ENCODE measurements around the gene SNX24.

The SNX24 gene

GRCh38 chr5:123033157-123033671, 187.8 kb downstream of the SNX24 start:
- H3K9me3 ChIP-seq (ENCODE audit: insufficient read depth, low read length, severe bottlenecking) = peaks cover 8% of the 10 kb centered on the region
- no peak overlapping the region for H3K4me3 ChIP-seq (ENCODE audit: low read depth in 1 of 2, low read length in 2 of 2)
- no peak overlapping the region for H2AFZ ChIP-seq (ENCODE audit: low read depth, low read length)
- DNase-seq (no peak), ATAC-seq (ENCODE audit: insufficient read depth, low read depth) (no peak)
- H3K4me2 ChIP-seq (ENCODE audit: insufficient read depth, low read length) = no peak overlapping the region
- no peaks in the 10 kb centered on the region for H3K4me1 ChIP-seq (ENCODE audit: insufficient read depth, low read length)
- TF ChIP-seq EZH2 (IDR thresholded peaks at IDR 0.05; ENCODE audit: borderline replicate concordance, low read depth, low read length, severe bottlenecking) = no peak
- TF ChIP-seq CTCF (IDR thresholded peaks at IDR 0.05; ENCODE audit: borderline replicate concordance, extremely low read depth, low read length, poor library complexity, severe bottlenecking) = no peak
- no peaks in the 10 kb centered on the region for H3K36me3 ChIP-seq (ENCODE audit: insufficient read depth, low read length)
- H3K27ac ChIP-seq (ENCODE audit: low read length) = no peak overlapping the region
- no peaks in the 10 kb centered on the region for H3K79me2 ChIP-seq (ENCODE audit: insufficient read depth, low read length)
- H4K20me1 ChIP-seq (ENCODE audit: insufficient read depth, low read length) = no peaks in the 10 kb centered on the region
- H3K27me3 ChIP-seq (ENCODE audit: insufficient read depth, low read length, poor library complexity) = no peaks in the 10 kb centered on the region
- no peak overlapping the region for H3K9ac ChIP-seq (ENCODE audit: low read depth, low read length)

- H3K4me2 ChIP-seq (ENCODE audit: insufficient read depth, low read length) = no peak overlapping the region
- no peak overlapping the region for H2AFZ ChIP-seq (ENCODE audit: low read depth, low read length)
- no peak overlapping the region for H3K27ac ChIP-seq (ENCODE audit: low read length)
- TF ChIP-seq EZH2 (IDR thresholded peaks at IDR 0.05; ENCODE audit: borderline replicate concordance, low read depth, low read length, severe bottlenecking) (no peak), CTCF (IDR thresholded peaks at IDR 0.05; ENCODE audit: borderline replicate concordance, extremely low read depth, low read length, poor library complexity, severe bottlenecking) (no peak)
- no peak for DNase-seq
- H3K4me3 ChIP-seq (ENCODE audit: low read depth in 1 of 2, low read length in 2 of 2) = no peak overlapping the region
- H3K79me2 ChIP-seq (ENCODE audit: insufficient read depth, low read length) = no peaks in the 10 kb centered on the region
- H3K36me3 ChIP-seq (ENCODE audit: insufficient read depth, low read length) = no peaks in the 10 kb centered on the region
- no peak for ATAC-seq (ENCODE audit: insufficient read depth, low read depth)
- H3K27me3 ChIP-seq (ENCODE audit: insufficient read depth, low read length, poor library complexity) = no peaks in the 10 kb centered on the region
- no peaks in the 10 kb centered on the region for H3K4me1 ChIP-seq (ENCODE audit: insufficient read depth, low read length)
- no peak overlapping the region for H3K9ac ChIP-seq (ENCODE audit: low read depth, low read length)
- no peaks in the 10 kb centered on the region for H4K20me1 ChIP-seq (ENCODE audit: insufficient read depth, low read length)
- peaks cover 8% of the 10 kb centered on the region for H3K9me3 ChIP-seq (ENCODE audit: insufficient read depth, low read length, severe bottlenecking)
Measured at GRCh38 chr5:123035360-123035917, 190.0 kb downstream of the SNX24 start.

GRCh38 chr5:123035918-123036390, 190.5 kb downstream of the SNX24 start:
- H3K4me2 ChIP-seq (ENCODE audit: insufficient read depth, low read length) = no peak overlapping the region
- ATAC-seq (ENCODE audit: insufficient read depth, low read depth) (no peak), DNase-seq (no peak)

More at GRCh38 chr5:123035918-123036390, 190.5 kb downstream of the SNX24 start:
- Histone ChIP-seq H3K4me3 (ENCODE audit: low read depth in 1 of 2, low read length in 2 of 2) (no peak overlapping the region), H3K9me3 (ENCODE audit: insufficient read depth, low read length, severe bottlenecking) (peaks cover 8% of the 10 kb centered on the region), H3K4me1 (ENCODE audit: insufficient read depth, low read length) (no peaks in the 10 kb centered on the region), H4K20me1 (ENCODE audit: insufficient read depth, low read length) (no peaks in the 10 kb centered on the region), H2AFZ (ENCODE audit: low read depth, low read length) (no peak overlapping the region), H3K9ac (ENCODE audit: low read depth, low read length) (no peak overlapping the region), H3K36me3 (ENCODE audit: insufficient read depth, low read length) (no peaks in the 10 kb centered on the region), H3K79me2 (ENCODE audit: insufficient read depth, low read length) (no peaks in the 10 kb centered on the region), H3K27ac (ENCODE audit: low read length) (no peak overlapping the region), H3K27me3 (ENCODE audit: insufficient read depth, low read length, poor library complexity) (no peaks in the 10 kb centered on the region)
- TF ChIP-seq CTCF (IDR thresholded peaks at IDR 0.05; ENCODE audit: borderline replicate concordance, extremely low read depth, low read length, poor library complexity, severe bottlenecking) (no peak), EZH2 (IDR thresholded peaks at IDR 0.05; ENCODE audit: borderline replicate concordance, low read depth, low read length, severe bottlenecking) (no peak)

All from DND-41 (cell line).